HL-60 (cell line): ENCODE results near the gene IQSEC3.
"Not testable (repeated sequence)": the region's sequence is repeated elsewhere in the genome, so short reads cannot be mapped to it uniquely, and the experiment has no call there.

Experiments used
- GABPA ChIP-seq: IDR thresholded peaks from 2 replicates; pipeline ENCODE4 v1.6.1; 2012; ENCODE audit warnings: low read depth
- TF ChIP-seq, protein P1 (sequence below): IDR thresholded peaks from one replicate; pipeline ENCODE4 v1.5.1; 2011; ENCODE audit warnings: low read length, control low read depth, inconsistent platforms; ENCODE audit not compliant: insufficient read depth
- TF ChIP-seq, protein P2 (sequence below): IDR thresholded peaks from 2 replicates; pipeline ENCODE4 v1.6.1; 2012; ENCODE audit warnings: low read depth; ENCODE audit not compliant: insufficient replicate concordance

DNA sequence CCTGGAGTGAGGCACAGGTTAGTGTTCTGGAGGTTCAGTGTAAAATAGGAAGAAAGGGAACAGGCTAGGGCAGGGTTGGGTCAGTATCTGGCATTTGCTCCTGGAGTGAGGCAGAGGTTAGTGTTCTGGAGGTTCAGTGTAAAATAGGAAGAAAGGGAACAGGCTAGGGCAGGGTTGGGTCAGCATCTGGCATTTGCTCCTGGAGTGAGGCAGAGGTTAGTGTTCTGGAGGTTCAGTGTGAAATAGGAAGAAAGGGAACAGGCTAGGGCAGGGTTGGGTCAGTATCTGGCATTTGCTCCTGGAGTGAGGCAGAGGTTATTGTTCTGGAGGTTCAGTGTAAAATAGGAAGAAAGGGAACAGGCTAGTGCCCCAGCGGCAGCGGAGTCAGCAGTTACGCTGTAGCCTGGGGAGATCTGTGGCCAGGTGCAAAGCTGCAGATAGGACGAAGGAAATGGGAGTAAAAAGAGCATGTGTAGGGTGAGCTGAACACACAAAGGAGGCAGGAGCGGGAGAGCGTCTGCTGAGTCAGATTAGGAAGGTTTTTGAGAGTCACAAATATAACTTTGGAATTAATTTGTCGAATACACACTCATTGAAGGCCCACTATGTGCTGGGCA, 67.2 kb downstream of the IQSEC3 start:
- TF ChIP-seq, protein P1, sequence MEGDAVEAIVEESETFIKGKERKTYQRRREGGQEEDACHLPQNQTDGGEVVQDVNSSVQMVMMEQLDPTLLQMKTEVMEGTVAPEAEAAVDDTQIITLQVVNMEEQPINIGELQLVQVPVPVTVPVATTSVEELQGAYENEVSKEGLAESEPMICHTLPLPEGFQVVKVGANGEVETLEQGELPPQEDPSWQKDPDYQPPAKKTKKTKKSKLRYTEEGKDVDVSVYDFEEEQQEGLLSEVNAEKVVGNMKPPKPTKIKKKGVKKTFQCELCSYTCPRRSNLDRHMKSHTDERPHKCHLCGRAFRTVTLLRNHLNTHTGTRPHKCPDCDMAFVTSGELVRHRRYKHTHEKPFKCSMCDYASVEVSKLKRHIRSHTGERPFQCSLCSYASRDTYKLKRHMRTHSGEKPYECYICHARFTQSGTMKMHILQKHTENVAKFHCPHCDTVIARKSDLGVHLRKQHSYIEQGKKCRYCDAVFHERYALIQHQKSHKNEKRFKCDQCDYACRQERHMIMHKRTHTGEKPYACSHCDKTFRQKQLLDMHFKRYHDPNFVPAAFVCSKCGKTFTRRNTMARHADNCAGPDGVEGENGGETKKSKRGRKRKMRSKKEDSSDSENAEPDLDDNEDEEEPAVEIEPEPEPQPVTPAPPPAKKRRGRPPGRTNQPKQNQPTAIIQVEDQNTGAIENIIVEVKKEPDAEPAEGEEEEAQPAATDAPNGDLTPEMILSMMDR = not testable (repeated sequence)
- TF ChIP-seq GABPA = not testable (repeated sequence)
- TF ChIP-seq, protein P2, sequence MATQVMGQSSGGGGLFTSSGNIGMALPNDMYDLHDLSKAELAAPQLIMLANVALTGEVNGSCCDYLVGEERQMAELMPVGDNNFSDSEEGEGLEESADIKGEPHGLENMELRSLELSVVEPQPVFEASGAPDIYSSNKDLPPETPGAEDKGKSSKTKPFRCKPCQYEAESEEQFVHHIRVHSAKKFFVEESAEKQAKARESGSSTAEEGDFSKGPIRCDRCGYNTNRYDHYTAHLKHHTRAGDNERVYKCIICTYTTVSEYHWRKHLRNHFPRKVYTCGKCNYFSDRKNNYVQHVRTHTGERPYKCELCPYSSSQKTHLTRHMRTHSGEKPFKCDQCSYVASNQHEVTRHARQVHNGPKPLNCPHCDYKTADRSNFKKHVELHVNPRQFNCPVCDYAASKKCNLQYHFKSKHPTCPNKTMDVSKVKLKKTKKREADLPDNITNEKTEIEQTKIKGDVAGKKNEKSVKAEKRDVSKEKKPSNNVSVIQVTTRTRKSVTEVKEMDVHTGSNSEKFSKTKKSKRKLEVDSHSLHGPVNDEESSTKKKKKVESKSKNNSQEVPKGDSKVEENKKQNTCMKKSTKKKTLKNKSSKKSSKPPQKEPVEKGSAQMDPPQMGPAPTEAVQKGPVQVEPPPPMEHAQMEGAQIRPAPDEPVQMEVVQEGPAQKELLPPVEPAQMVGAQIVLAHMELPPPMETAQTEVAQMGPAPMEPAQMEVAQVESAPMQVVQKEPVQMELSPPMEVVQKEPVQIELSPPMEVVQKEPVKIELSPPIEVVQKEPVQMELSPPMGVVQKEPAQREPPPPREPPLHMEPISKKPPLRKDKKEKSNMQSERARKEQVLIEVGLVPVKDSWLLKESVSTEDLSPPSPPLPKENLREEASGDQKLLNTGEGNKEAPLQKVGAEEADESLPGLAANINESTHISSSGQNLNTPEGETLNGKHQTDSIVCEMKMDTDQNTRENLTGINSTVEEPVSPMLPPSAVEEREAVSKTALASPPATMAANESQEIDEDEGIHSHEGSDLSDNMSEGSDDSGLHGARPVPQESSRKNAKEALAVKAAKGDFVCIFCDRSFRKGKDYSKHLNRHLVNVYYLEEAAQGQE = not testable (repeated sequence)
